HCT116 (cell line): ENCODE measurements around the gene ERLIN1. TPM values are rescaled to one million over a fixed set of nuclear protein-coding genes. Genes with fewer than 3 reads are reported as not detected.

ENCODE experiments used
- ATAC-seq: fragments of 200-7000 bp; cut with Tn5 transposase; 2 replicates; pipeline ENCODE4 v1.9.1; 2020; ENCODE audit warnings: mild to moderate bottlenecking, moderate library complexity
- BruUV-seq: library from RNA; stranded (reverse); fragments of 400-500 nt; replicated peaks from 2 replicates; lab custom pipeline; 2021; lab: Mats Ljungman, UMichigan
- CTCF ChIA-PET: fragments of 300-600 bp; sonication (Branson Sonifier 250); formaldehyde crosslinking; loops from one replicate; lab custom pipeline; 2021; ENCODE audit warnings: antibody characterized with exemption; lab: Charles Lee
- POLR2A ChIA-PET: fragments of 300-600, 350-600 bp; sonication (Branson Sonifier 250); formaldehyde crosslinking; loops from one replicate; lab custom pipeline; 2021; ENCODE audit warnings: antibody characterized with exemption; lab: Charles Lee
- RAD21 ChIA-PET, 2 experiments: fragments of 300-600 bp; sonication (Branson Sonifier 250); formaldehyde crosslinking; loops; one replicate each; lab custom pipeline; 2023; ENCODE audit warnings: low total read pairs in 2 of 2; ENCODE audit not compliant: uncharacterized antibody in 2 of 2, unreplicated experiment in 2 of 2, low non-redundant PET in 1 of 2; lab: Charles Lee
- DNase-seq: peaks from one replicate; pipeline ENCODE4 v3.0.0-alpha.2; 2010; ENCODE audit warnings: low read depth, low spot score
- H2AFZ ChIP-seq: fragments of 200-600 bp; shearing (Covaris generic), sonication (generic); 2 replicates; pipeline ENCODE4 v1.6.1; 2017; ENCODE audit warnings: low read depth, mixed run types, mixed read lengths, antibody characterized with exemption, low read length; ENCODE audit not compliant: poor library complexity, severe bottlenecking
- H3K27ac ChIP-seq: 2 replicates; pipeline ENCODE4 v1.5.1; 2012; ENCODE audit warnings: low read depth, low read length
- H3K27me3 ChIP-seq: fragments of 200-600 bp; sonication (generic); 2 replicates; pipeline ENCODE4 v1.6.1; 2016; ENCODE audit warnings: mixed run types, low read length, mixed read lengths; ENCODE audit not compliant: insufficient read depth
- H3K36me3 ChIP-seq, 2 experiments: fragments of 200-500 bp in 1 of 2; fragments of 200-600 bp in 1 of 2; sonication (Bioruptor generic) in 1 of 2; sonication (generic) in 1 of 2; 2 replicates each; pipeline versions ENCODE4 v1.5.1 to v1.6.1; 2014 to 2016; ENCODE audit warnings: low read length in 2 of 2, inconsistent platforms in 1 of 2, mixed read lengths in 1 of 2, mixed run types in 1 of 2; ENCODE audit not compliant: insufficient read depth in 2 of 2, control insufficient read depth in 1 of 2
- H3K4me1 ChIP-seq, 2 experiments: fragments of 200-600 bp in 1 of 2; sonication (generic) in 1 of 2; 2 replicates each; pipeline versions ENCODE4 v1.5.1 to v1.6.1; 2012 to 2017; ENCODE audit warnings: low read length in 2 of 2, inconsistent platforms in 1 of 2, mild to moderate bottlenecking in 1 of 2, mixed read lengths in 1 of 2, mixed run types in 1 of 2, moderate library complexity in 1 of 2; ENCODE audit not compliant: insufficient read depth in 2 of 2, control insufficient read depth in 1 of 2
- H3K4me2 ChIP-seq: fragments of 200-600 bp; sonication (generic); 2 replicates; pipeline ENCODE4 v1.6.1; 2017; ENCODE audit warnings: mixed run types, low read length, mixed read lengths
- H3K4me3 ChIP-seq, 2 experiments: fragments of 200-600 bp in 1 of 2; sonication (generic) in 1 of 2; replicated peaks in 1 of 2; 2 replicates each; pipeline ENCODE4 v1.5.1; 2011 to 2016; ENCODE audit warnings: low read length in 2 of 2, control low read depth in 1 of 2, low read depth in 1 of 2, mild to moderate bottlenecking in 1 of 2, mixed read lengths in 1 of 2, mixed run types in 1 of 2
- H3K79me2 ChIP-seq: fragments of 200-600 bp; sonication (generic); 2 replicates; pipeline ENCODE4 v1.6.1; 2017; ENCODE audit warnings: mild to moderate bottlenecking, mixed run types, low read length, moderate library complexity, mixed read lengths; ENCODE audit not compliant: insufficient read depth
- H3K9ac ChIP-seq: fragments of 200-600 bp; sonication (generic); 2 replicates; pipeline ENCODE4 v1.6.1; 2016; ENCODE audit warnings: low read length, mixed read lengths
- H3K9me2 ChIP-seq: fragments of 200-600 bp; sonication (generic), shearing (Covaris generic); 2 replicates; pipeline ENCODE4 v1.6.1; 2017; ENCODE audit warnings: mixed run types, mild to moderate bottlenecking, moderate library complexity; ENCODE audit not compliant: insufficient read depth
- H3K9me3 ChIP-seq, 2 experiments: fragments of 200-500 bp in 1 of 2; fragments of 200-600 bp in 1 of 2; sonication (Bioruptor generic) in 1 of 2; sonication (generic) in 1 of 2; 2 replicates each; pipeline ENCODE4 v1.6.1; 2014 to 2017; ENCODE audit warnings: low read length in 2 of 2, mixed read lengths in 2 of 2, inconsistent platforms in 1 of 2, low read depth in 1 of 2, mild to moderate bottlenecking in 1 of 2, mixed run types in 1 of 2, moderate library complexity in 1 of 2; ENCODE audit not compliant: control insufficient read depth in 1 of 2, insufficient read depth in 1 of 2
- H4K20me1 ChIP-seq: fragments of 200-600 bp; sonication (generic), shearing (Covaris generic); 2 replicates; pipeline ENCODE4 v1.6.1; 2017; ENCODE audit warnings: mixed run types, mild to moderate bottlenecking, moderate library complexity; ENCODE audit not compliant: insufficient read depth
- ELF1 ChIP-seq: IDR thresholded peaks from 2 replicates; pipeline ENCODE4 v1.6.1; 2012; ENCODE audit warnings: low read depth, borderline replicate concordance
- FOSL1 ChIP-seq: IDR thresholded peaks from 2 replicates; pipeline ENCODE4 v1.6.1; 2012; ENCODE audit warnings: low read depth
- JUND ChIP-seq: IDR thresholded peaks from 2 replicates; pipeline ENCODE4 v1.6.1; 2012
- REST ChIP-seq: IDR thresholded peaks from 2 replicates; pipeline ENCODE4 v1.6.1; 2012; ENCODE audit warnings: low read depth
- SIN3A ChIP-seq: IDR thresholded peaks from 2 replicates; pipeline ENCODE4 v1.6.1; 2012; ENCODE audit warnings: low read depth
- SRF ChIP-seq: IDR thresholded peaks from 2 replicates; pipeline ENCODE4 v1.6.1; 2012; ENCODE audit warnings: low read depth
- intact Hi-C: fragments of 100-400 bp; cut with micrococcal nuclease; formaldehyde crosslinking; loops from 2 replicates; pipeline ENCODE4 v1.10.0; 2022
- total RNA-seq: library from RNA; stranded (reverse); gene quantifications from one replicate; pipeline ENCODE4 v1.2.1, GENCODE V29; 2021; ENCODE audit not compliant: unreplicated experiment
- TF ChIP-seq, protein P1 (sequence below): IDR thresholded peaks from 2 replicates; pipeline ENCODE4 v1.6.1; 2012

The ERLIN1 gene
- total RNA-seq, 1 experiment from 2014 or later, result 64.5 TPM

DNA sequence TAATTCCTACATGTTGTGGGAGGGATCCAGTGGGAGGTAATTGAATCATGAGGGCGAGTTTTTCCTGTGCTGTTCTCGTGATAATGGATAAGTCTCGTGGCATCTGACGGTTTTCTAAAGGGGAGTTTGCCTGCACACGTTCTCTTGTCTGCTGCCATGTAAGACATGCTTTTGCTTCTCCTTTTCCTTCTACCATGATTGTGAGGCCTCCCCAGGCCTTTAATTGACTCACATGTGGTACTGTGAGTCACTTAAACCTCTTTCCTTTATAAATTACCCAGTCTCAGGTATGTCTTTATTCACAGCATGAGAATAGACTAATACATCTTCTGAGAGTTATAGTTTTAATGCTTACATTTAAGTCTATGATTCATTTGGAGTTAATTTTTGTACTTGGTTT lies 81.5 kb downstream of the ERLIN1 start:
- intact Hi-C loops, result loop anchor here (5.0 kb wide), 1 partner anchor 257 kb away; no protein-coding TSS in a partner anchor
- TF ChIP-seq SRF (no peak), REST (no peak), SIN3A (no peak), ELF1 (no peak), FOSL1 (no peak), JUND (no peak)
- TF ChIP-seq, protein P1, sequence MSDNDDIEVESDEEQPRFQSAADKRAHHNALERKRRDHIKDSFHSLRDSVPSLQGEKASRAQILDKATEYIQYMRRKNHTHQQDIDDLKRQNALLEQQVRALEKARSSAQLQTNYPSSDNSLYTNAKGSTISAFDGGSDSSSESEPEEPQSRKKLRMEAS, result no peak
- Histone ChIP-seq H3K9me2 (no peaks in the 10 kb centered on the region), H3K4me1 (peaks cover 0 to 2% of the 10 kb centered on the region in 2 experiments; a peak in 1 of 4 replicates), H3K79me2 (no peaks in the 10 kb centered on the region), H2AFZ (no peak overlapping the region), H3K27ac (no peak overlapping the region), H3K36me3 (no peaks in the 10 kb centered on the region), H3K9me3 (0 out of 4 replicates have a peak, but pooled peaks cover 0 to 3% of the 10 kb centered on the region in 2 experiments), H3K4me3 (no peak overlapping the region), H4K20me1 (no peaks in the 10 kb centered on the region), H3K4me2 (no peak overlapping the region), H3K9ac (no peak overlapping the region), H3K27me3 (no peaks in the 10 kb centered on the region)
- RAD21 ChIA-PET, result no interaction called here
- no TSS peak for BruUV-seq
- no peak for DNase-seq
- no peak for ATAC-seq
- POLR2A ChIA-PET, result no interaction called here
- CTCF ChIA-PET, result no interaction called here
